HPDE6-E6E7 (cell line): ENCODE results near the gene FLVCR2.
"Not testable (repeated sequence)": the region's sequence is repeated elsewhere in the genome, so short reads cannot be mapped to it uniquely, and the experiment has no call there.

Experiments used
- DNase-seq: peaks from one replicate; pipeline ENCODE4 v3.0.0; 2011; ENCODE audit warnings: missing footprints; ENCODE audit errors: extremely low spot score

FLVCR2 gene

DNA sequence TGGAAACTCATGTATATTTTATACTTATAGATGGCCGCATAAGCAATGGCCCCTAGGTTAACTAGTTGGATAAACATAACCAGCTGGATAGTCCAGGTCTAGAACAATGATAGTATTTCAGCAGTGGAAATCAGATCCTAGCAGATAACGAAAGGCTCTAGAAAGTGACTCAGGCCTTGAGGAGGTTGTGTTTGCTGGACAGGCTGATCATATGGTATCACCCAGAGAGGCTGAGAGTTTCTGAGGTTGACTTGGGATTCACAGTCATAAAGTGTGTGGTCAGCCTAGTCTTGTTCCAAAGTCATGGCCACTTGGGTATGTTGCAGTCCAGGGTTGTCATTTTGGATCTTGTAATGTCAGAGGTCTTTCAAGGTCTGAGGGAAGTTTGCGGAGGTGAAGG is 16.8 kb downstream of the FLVCR2 start:
- DNase-seq, result no peak

GRCh38 chr14:75597149-75597548 is 18.7 kb downstream of the FLVCR2 start:
- no peak for DNase-seq

- DNase-seq, result not testable (repeated sequence)
Observed at GRCh38 chr14:75600100-75600499, 21.7 kb downstream of the FLVCR2 start.

DNA sequence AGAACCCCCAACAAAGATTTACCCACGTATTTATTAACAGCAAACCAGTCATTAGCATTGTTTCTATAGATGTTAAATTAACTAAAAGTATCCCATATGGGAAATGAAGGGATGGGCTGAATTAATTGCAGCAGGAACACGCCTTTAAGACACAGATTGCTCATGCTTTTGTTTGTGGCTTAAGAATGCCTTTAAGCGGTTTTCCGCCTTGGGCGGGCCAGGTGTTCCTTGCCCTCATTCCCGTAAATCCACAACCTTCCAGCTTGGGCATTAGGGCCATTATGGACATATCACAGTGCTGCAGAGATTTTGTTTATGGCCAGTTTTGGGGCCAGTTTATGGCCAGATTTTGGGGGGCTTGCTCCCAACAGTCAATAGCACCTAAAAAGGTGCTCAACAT is 22.6 kb downstream of the FLVCR2 start:
- not testable (repeated sequence) for DNase-seq

DNA sequence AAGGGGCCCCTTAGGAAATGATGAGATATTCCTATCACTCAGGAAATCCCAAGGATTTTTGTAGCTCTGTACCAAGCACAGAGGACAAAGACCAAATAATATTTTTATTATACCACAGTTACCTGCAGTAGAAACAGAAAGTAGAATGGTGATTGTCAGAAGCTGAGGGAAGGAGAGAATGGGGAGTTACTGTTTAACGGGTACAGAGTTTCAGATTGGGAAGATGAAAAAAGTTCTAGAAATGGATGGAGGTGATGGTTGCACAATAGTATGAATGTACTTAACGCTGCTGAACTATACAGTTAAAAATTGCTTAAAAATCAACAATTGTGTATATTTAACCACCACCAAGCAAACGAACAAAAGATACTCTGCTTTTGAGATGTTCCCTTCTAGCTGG is 24.1 kb downstream of the FLVCR2 start:
- DNase-seq, result no peak

DNA sequence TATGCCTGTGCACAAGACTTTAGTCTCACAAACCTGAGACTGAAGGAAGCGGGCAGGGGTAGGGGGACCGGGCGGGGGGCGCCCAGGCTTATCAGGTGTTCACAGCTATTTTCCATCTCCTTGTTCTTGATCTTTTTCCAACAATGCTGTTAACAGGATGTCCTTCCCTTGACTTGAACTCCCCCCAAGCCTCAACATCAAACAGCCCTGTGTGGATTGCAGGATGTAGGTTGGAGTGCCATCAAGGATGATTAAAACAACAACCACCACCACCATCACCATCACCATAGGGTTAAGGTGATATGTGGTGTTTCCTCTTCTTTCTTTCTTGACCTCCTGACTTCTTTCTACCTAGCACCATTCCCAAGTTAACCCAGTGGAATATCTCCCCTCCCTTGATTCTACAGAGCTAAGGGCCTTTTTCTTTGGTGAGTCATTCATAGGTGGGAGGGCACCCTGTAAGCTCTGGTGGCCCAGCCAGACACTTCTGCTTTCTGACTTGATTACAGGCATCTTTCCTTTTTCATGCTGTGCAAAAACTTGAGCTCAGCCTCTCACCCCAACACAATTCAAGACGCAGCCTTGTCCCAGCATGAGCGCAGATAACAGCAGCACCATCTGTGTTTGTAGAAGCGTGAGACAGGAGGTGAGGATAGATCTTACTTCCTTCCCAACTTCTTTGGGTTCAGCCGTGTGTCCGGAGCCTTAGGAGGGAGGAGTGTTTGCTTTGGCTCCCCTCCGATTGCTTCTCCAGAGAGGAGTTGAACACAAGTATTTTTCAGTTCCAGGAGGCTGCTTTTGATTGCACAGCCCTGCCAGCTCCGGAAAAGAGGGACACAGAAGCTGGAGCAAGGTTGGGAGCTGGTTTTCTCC is 26.8 kb downstream of the FLVCR2 start:
- no peak for DNase-seq

GRCh38 chr14:75605916-75606315 is 27.5 kb downstream of the FLVCR2 start:
- no peak for DNase-seq

DNA sequence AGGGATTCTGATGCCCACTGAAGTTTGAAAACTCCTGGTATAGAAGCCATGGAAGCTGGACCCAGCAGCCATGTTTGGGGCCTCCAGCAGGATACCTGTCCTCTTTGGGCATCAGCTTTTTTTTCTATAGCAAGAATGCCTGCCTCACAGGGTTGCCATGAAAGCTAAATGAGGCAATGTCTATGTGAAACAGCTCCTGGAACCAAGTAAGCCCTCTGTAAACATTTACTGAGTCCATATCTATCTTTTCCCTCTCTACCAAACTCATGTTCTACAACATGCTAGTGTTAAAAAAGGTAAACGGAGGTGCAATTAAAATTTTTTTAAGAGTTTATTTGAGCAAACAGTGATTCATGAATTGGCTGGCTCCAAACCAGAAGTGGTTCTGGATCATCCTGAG is 28.6 kb downstream of the FLVCR2 start:
- no peak for DNase-seq

DNA sequence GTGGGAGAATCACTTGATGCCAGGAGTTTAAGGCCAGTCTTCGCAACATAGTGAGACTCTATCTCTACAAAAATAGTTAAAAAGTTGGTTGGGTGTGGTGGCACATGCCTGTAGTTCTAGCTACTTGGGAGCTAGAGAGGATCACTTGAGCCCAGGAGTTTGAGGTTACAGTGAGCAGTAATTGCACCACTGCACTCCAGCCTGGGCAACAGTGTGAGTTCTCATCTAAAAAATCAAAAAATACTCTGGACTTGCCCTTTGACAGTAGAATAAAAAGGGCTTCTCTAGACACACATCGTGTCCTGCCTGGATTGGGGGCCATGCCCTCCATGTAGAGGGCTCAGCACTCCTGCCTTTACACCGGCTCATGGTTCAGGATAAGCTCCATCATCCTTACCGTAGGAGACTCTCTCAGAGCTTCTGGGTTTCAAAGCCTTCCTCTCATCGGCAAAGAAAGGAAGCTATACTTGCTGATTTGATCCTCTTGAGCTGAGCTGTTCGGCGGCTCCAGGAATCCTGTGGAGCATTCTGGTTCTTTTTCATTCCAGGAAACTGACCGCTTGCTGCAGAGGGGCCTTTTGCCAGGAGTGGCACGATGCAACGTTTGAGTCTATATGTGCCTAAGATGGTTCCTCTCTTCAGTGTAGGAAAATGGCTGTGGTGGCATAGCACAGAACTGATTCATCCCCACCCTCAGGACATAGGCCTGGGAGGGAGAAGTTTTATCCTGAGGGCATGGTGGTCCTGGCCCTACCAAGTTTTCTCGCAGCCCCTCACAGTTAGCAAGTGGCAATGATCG is 29.6 kb downstream of the FLVCR2 start:
- no peak for DNase-seq

DNA sequence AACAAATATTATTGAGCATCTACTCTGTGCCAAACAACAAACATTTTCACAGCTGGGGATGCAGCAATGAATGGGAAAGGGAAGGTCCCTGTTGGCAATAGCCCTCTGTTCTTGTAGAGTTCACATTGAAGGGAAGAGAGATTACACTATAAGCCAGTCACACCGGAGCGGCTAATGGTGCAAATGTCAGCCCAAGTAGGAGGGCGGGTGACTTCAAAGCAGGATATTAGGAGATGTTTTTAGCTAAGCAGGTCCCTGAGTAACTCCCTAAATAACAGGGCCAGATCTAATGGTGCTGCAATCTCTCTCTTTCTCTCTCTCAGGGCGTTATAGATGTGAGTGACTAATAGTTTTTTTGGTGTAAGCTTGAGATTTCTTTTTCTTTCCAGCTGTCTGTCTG is 30.7 kb downstream of the FLVCR2 start:
- no peak for DNase-seq

DNA sequence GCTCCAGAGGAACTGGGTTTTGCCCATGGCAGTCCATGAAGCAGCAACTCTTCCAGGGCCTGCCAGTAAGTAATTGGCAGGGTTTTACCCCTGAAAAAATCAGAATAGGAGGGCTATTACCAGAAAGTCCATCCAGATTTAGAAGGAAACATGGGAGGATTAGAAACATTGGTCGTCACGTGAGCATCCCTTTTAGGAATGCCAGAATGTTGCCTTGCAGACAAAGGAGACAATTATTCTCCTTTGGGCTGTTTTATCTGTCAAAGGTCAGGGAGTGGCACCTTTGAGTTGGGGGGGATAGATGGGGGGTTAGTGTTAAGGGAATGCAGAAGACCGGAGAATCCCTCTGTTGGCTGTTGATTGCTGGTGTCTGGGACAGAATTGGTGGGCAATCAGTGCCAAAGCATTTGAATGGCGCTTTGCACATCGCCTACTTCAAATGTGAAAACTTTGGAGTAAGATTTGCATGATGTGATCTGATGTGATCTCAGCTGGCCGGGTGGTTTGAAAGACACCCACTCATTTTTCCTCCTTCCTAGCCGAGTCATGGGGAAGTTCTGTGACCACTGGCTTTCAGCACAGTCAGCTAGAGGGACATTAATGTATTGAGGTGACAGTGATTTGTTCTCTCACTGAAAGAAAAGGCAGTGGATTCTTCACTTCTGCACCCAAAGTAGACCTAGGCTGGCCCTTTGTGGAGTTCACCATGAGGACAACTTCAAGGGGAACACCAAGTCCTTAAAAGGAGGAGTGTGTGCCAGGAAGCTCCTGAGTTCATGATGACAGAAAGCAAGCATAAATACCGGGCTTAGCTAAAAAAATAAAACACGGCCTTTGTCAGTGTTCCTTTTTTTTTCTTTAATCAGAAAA is 31.4 kb downstream of the FLVCR2 start:
- DNase-seq, result no peak

DNA sequence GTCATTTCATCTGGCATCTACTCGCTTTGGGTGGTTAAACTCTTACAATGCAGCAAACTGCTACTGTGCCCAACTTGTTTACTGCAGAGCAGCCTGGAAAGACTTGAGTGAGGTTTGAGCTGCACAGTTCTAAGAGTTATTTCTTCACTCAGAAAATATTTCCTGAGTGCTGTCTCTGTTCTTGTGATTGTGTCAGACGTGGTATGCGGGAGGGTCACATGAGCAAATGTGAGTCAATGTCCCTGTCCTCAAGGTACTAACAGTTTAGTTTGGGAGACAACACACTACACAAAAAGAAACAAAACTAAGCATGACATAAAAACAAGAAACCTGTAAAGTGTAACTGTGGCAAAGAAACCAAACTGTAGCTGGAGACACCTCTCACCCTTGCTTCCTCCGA is 32.4 kb downstream of the FLVCR2 start:
- no peak for DNase-seq

GRCh38 chr14:75612157-75612556 is 33.7 kb downstream of the FLVCR2 start:
- DNase-seq, result no peak

GRCh38 chr14:75614179-75614578 is 35.8 kb downstream of the FLVCR2 start:
- no peak for DNase-seq

- no peak for DNase-seq
Observed at GRCh38 chr14:75615200-75615599, 36.8 kb downstream of the FLVCR2 start.

DNA sequence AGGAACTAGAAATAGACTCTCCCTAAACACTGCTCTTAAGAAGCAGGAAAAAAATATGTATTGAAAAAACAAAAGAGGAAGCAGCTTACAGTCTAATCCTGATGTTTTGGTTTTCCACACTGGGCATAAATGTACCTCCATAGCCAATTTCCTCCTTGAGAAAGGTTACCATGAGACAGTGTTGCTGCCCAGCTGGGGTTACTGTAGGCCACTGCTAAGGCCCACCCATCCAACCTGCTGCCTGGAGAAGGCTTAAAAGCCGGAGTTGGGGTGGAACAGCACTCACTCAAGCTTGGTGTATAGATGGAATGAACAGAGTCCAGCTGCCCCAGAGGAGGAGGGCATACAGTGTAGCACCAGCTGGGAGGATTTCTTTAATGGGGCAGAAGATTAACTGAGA is 41.1 kb downstream of the FLVCR2 start:
- no peak for DNase-seq

DNA sequence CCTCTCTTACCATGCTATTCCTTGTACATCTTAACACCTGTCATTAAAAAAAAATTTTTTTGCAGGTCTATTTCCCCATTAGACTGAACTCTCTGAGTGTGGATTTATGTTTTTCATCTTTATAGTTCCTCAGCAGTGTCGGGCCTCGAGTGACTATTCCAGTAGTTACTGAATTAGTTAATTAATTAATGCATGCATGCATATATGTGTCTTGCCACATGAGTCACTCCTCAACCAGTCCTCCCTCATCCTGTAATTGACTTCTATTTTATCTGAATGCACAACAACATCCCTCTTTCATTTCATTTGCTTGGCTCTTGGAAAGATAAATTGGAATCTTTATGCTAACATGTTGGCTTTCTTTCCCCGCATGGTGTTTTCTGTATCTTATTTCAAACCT is 46.6 kb downstream of the FLVCR2 start:
- DNase-seq, result no peak

DNA sequence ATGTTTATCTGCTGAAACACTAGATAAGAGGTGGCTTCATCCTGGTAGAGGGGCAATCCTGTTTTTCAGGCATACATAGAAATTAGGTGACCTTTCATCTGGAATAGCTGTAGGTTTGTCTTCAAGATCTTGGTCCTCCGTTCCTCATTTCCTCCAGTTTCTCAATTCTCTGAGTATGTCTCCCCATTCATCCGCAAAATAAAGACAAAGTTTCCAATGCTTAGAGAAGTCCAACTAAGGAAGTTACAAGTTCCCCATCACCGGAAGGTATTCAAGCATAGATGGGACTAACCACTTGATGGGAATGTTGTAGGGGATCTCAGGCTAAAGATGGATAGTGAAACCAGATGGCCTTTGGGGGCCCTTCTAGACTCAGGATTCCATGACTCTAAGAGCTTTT is 48.0 kb downstream of the FLVCR2 start:
- no peak for DNase-seq

- no peak for DNase-seq
Observed at GRCh38 chr14:75626863-75627262, 48.4 kb downstream of the FLVCR2 start.

DNA sequence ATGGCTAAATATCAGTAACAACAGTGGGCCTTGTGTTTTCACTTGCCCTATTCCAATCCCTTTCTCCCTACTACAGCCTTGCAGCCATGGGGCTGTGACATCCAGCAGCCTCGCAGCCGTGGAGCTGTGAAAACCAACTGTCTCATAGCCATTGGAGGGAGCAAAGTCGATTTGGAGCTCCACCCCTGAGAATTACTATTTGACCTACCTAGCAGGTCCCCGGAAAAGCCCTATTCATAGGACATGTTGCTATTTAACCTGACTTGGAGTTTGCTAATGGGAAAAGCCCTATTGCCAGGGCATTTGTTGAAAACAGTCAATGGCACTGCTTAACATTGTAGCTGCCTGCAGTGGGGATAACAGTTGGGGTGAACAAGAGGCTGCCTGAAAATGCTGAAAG is 49.0 kb downstream of the FLVCR2 start:
- no peak for DNase-seq

GRCh38 chr14:75628816-75629215 is 50.4 kb downstream of the FLVCR2 start:
- DNase-seq, result no peak
